NB4 (cell line): ENCODE results near the gene BICRA.

Source experiments
- POLR2A ChIP-seq: IDR thresholded peaks from 2 replicates; pipeline ENCODE4 v1.6.1; 2011; ENCODE audit warnings: mild to moderate bottlenecking; ENCODE audit not compliant: insufficient read length; ENCODE audit errors: extremely low read depth
- TF ChIP-seq, protein P1 (sequence below): IDR thresholded peaks from one replicate; pipeline ENCODE4 v1.5.1; 2012; ENCODE audit warnings: low read depth, low read length

DNA sequence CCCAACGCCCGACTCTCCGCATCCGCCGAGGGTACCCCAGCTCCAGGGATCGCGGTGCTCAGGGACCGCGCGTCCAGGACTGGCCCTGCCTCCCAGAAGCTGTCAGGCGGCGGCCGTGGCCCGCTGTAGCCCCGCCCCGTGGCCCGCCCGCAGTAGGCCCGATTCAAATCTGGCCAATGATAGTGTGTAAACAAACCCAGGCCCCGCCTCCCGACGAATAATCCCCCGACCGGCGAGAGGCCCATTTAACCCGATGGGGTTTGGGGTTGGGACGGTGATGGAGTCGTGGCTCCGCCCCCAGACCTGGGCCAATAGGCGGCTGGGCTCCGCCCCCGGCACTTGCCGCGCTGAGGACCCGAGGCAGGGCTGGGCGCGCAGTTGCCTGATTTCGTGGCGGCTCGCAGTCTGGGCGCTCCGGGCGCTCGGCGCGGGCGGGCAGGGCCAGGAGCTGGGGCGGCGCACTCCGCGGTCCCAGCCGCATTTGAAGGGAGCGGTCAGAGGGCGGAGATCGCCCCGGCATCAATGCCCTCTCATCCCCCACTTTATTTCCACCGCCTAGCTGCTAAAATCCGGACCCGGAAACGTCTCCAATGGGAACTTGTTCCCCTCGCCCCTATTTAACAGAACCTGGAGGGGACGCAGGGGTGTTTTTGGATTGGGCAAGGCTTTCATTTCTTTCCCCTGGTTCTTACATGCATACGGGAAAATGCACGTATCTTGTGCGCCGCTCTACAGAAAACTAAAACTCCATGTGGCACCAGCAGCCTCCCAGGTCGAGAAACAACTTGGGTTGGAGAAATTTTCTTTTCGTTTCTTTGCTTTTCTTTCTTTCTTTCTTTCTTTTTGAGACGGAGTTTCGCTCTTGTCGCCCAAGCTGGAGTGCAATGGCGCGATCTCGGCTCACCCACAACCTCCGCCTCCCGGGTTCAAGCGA, 8.4 kb upstream of the BICRA start:
- TF ChIP-seq, protein P1, sequence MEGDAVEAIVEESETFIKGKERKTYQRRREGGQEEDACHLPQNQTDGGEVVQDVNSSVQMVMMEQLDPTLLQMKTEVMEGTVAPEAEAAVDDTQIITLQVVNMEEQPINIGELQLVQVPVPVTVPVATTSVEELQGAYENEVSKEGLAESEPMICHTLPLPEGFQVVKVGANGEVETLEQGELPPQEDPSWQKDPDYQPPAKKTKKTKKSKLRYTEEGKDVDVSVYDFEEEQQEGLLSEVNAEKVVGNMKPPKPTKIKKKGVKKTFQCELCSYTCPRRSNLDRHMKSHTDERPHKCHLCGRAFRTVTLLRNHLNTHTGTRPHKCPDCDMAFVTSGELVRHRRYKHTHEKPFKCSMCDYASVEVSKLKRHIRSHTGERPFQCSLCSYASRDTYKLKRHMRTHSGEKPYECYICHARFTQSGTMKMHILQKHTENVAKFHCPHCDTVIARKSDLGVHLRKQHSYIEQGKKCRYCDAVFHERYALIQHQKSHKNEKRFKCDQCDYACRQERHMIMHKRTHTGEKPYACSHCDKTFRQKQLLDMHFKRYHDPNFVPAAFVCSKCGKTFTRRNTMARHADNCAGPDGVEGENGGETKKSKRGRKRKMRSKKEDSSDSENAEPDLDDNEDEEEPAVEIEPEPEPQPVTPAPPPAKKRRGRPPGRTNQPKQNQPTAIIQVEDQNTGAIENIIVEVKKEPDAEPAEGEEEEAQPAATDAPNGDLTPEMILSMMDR = no peak
- TF ChIP-seq POLR2A = peak; percentile 98
